Measurements from ENCODE around the gene ASH1L.

- TF ChIP-seq CTCF (IDR thresholded peaks at IDR 0.05) (no peak), POLR2A (IDR thresholded peaks at IDR 0.05) (no peak)
Observed at GRCh38 chr1:155463865-155464650, 98.5 kb downstream of the ASH1L start.

All from body of pancreas (tissue), 4 donors.